Measurements from ENCODE around the gene BDKRB1.

Gene BDKRB1

GRCh38 chr14:96261772-96262655, 6.0 kb downstream of the BDKRB1 start:
- no peak for DNase-seq (ENCODE audit: low read depth)

- no peak for DNase-seq (ENCODE audit: low read depth)
Observed at GRCh38 chr14:96263347-96264199, 7.6 kb downstream of the BDKRB1 start.

GRCh38 chr14:96264200-96264553, 8.2 kb downstream of the BDKRB1 start:
- no peak for DNase-seq (ENCODE audit: low read depth)

- no peak for DNase-seq (ENCODE audit: low read depth)
Observed at GRCh38 chr14:96264853-96265252, 8.8 kb downstream of the BDKRB1 start.

GRCh38 chr14:96265383-96266095, 9.5 kb downstream of the BDKRB1 start:
- DNase-seq (ENCODE audit: low read depth), result no peak

GRCh38 chr14:96267336-96267735, 11.3 kb downstream of the BDKRB1 start:
- no peak for DNase-seq (ENCODE audit: low read depth)

- no peak for DNase-seq (ENCODE audit: low read depth)
Observed at GRCh38 chr14:96267916-96268315, 11.9 kb downstream of the BDKRB1 start.

GRCh38 chr14:96268431-96269358, 12.7 kb downstream of the BDKRB1 start:
- DNase-seq (ENCODE audit: low read depth), result no peak

GRCh38 chr14:96269359-96269710, 13.3 kb downstream of the BDKRB1 start:
- no peak for DNase-seq (ENCODE audit: low read depth)

GRCh38 chr14:96270565-96271420, 14.8 kb downstream of the BDKRB1 start:
- DNase-seq (ENCODE audit: low read depth), result no peak

GRCh38 chr14:96271421-96271762, 15.4 kb downstream of the BDKRB1 start:
- DNase-seq (ENCODE audit: low read depth), result no peak

GRCh38 chr14:96272777-96273473, 16.9 kb downstream of the BDKRB1 start:
- no peak for DNase-seq (ENCODE audit: low read depth)

GRCh38 chr14:96273629-96274028, 17.6 kb downstream of the BDKRB1 start:
- no peak for DNase-seq (ENCODE audit: low read depth)

- no peak for DNase-seq (ENCODE audit: low read depth)
Observed at GRCh38 chr14:96274122-96274521, 18.1 kb downstream of the BDKRB1 start.

GRCh38 chr14:96274543-96274942, 18.5 kb downstream of the BDKRB1 start:
- no peak for DNase-seq (ENCODE audit: low read depth)

- peak; percentile 45 for DNase-seq (ENCODE audit: low read depth)
Observed at GRCh38 chr14:96275177-96276112, 19.4 kb downstream of the BDKRB1 start.

- DNase-seq (ENCODE audit: low read depth), result no peak
Observed at GRCh38 chr14:96277890-96278289, 21.9 kb downstream of the BDKRB1 start.

GRCh38 chr14:96279564-96279963, 23.6 kb downstream of the BDKRB1 start:
- no peak for DNase-seq (ENCODE audit: low read depth)

- DNase-seq (ENCODE audit: low read depth), result no peak
Observed at GRCh38 chr14:96280104-96280503, 24.1 kb downstream of the BDKRB1 start.

Data from T follicular helper cell (primary cell).